HG03558 (cell line): ENCODE results near the gene TCEAL8.

Experiments
- ATAC-seq: cut with Tn5 transposase; IDR thresholded peaks from one replicate; pipeline ENCODE4 v1.9.1; 2021; ENCODE audit warnings: moderate number of reproducible peaks; ENCODE audit not compliant: unreplicated experiment; ENCODE audit errors: extremely low read depth

TCEAL8 gene

GRCh38 chrX:103215425-103215991, 39.4 kb downstream of the TCEAL8 start:
- no peak for ATAC-seq

- ATAC-seq: peak; percentile 71
Measured at GRCh38 chrX:103214870-103215424, 40.0 kb downstream of the TCEAL8 start, which contains the start of gene BEX4. BEX4 (plus strand) TSS chrX:103215108; CDS start chrX:103216154, 1,046 bp downstream.

GRCh38 chrX:103212749-103213457, 42.1 kb downstream of the TCEAL8 start:
- no peak for ATAC-seq

- ATAC-seq: no peak
Measured at GRCh38 chrX:103211012-103211715, 43.8 kb downstream of the TCEAL8 start.

- ATAC-seq: no peak
Measured at GRCh38 chrX:103210056-103210455, 44.9 kb downstream of the TCEAL8 start.
